Activated naive CD4-positive, alpha-beta T cell treated with anti-CD3 and anti-CD28 coated beads, Interleukin-2, amount 50 U/mL, for 24 hours (primary cell): ENCODE results near the gene WDR90.

ENCODE experiments used
- H3K27ac Mint-ChIP-seq: one replicate; pipeline ENCODE4 v1.8.0; 2021; ENCODE audit warnings: mild to moderate bottlenecking, mixed read lengths
- H3K27me3 Mint-ChIP-seq: one replicate; pipeline ENCODE4 v1.8.0; 2021; ENCODE audit warnings: mixed read lengths
- H3K36me3 Mint-ChIP-seq: one replicate; pipeline ENCODE4 v1.8.0; 2021; ENCODE audit warnings: mixed read lengths
- H3K4me1 Mint-ChIP-seq: one replicate; pipeline ENCODE4 v1.8.0; 2021; ENCODE audit warnings: mixed read lengths
- H3K4me3 Mint-ChIP-seq: one replicate; pipeline ENCODE4 v1.8.0; 2021; ENCODE audit warnings: mild to moderate bottlenecking, mixed read lengths
- H3K9me3 Mint-ChIP-seq: one replicate; pipeline ENCODE4 v1.8.0; 2021; ENCODE audit warnings: mixed read lengths

The WDR90 gene

GRCh38 chr16:648781-649589 lies at the start of gene WDR90:
WDR90 (plus strand) TSS chr16:649365; CDS start chr16:649417, 52 bp downstream.
- no peaks in the 10 kb centered on the region for H3K9me3 Mint-ChIP-seq
- no peaks in the 10 kb centered on the region for H3K36me3 Mint-ChIP-seq
- peaks cover 8% of the 10 kb centered on the region for H3K4me1 Mint-ChIP-seq
- H3K4me3 Mint-ChIP-seq = peak within 1 kb of the TSS; percentile 82
- no peaks in the 10 kb centered on the region for H3K27me3 Mint-ChIP-seq
- peak within 1 kb of the TSS; percentile 62 for H3K27ac Mint-ChIP-seq

GRCh38 chr16:600781-601180 lies 48.4 kb upstream of the WDR90 start:
- H3K4me3 Mint-ChIP-seq = no peak overlapping the region
- H3K9me3 Mint-ChIP-seq = no peaks in the 10 kb centered on the region
- no peaks in the 10 kb centered on the region for H3K27me3 Mint-ChIP-seq
- H3K4me1 Mint-ChIP-seq = peaks cover 14% of the 10 kb centered on the region
- H3K36me3 Mint-ChIP-seq = no peaks in the 10 kb centered on the region
- H3K27ac Mint-ChIP-seq = no peak overlapping the region

GRCh38 chr16:603933-604332 lies 45.2 kb upstream of the WDR90 start:
- Mint-ChIP-seq H3K36me3 (no peaks in the 10 kb centered on the region), H3K27ac (no peak overlapping the region), H3K27me3 (no peaks in the 10 kb centered on the region), H3K4me1 (peaks cover 16% of the 10 kb centered on the region), H3K9me3 (no peaks in the 10 kb centered on the region), H3K4me3 (no peak overlapping the region)

GRCh38 chr16:606656-607307 lies 42.4 kb upstream of the WDR90 start:
- Mint-ChIP-seq H3K4me3 (no peak overlapping the region), H3K9me3 (no peaks in the 10 kb centered on the region), H3K36me3 (no peaks in the 10 kb centered on the region), H3K27me3 (no peaks in the 10 kb centered on the region), H3K4me1 (peaks cover 25% of the 10 kb centered on the region), H3K27ac (no peak overlapping the region)

GRCh38 chr16:608019-608418 lies 41.1 kb upstream of the WDR90 start:
- peaks cover 20% of the 10 kb centered on the region for H3K4me1 Mint-ChIP-seq
- H3K9me3 Mint-ChIP-seq = no peaks in the 10 kb centered on the region
- H3K27ac Mint-ChIP-seq = peak overlapping the region; percentile 17
- no peak overlapping the region for H3K4me3 Mint-ChIP-seq
- H3K36me3 Mint-ChIP-seq = no peaks in the 10 kb centered on the region
- no peaks in the 10 kb centered on the region for H3K27me3 Mint-ChIP-seq

GRCh38 chr16:609316-609715 lies 39.8 kb upstream of the WDR90 start:
- no peak overlapping the region for H3K4me3 Mint-ChIP-seq
- peaks cover 16% of the 10 kb centered on the region for H3K4me1 Mint-ChIP-seq
- no peak overlapping the region for H3K27ac Mint-ChIP-seq
- no peaks in the 10 kb centered on the region for H3K27me3 Mint-ChIP-seq
- no peaks in the 10 kb centered on the region for H3K36me3 Mint-ChIP-seq
- H3K9me3 Mint-ChIP-seq = no peaks in the 10 kb centered on the region

GRCh38 chr16:609984-610383 lies 39.2 kb upstream of the WDR90 start:
- no peak overlapping the region for H3K4me3 Mint-ChIP-seq
- no peaks in the 10 kb centered on the region for H3K27me3 Mint-ChIP-seq
- no peak overlapping the region for H3K27ac Mint-ChIP-seq
- peaks cover 16% of the 10 kb centered on the region for H3K4me1 Mint-ChIP-seq
- no peaks in the 10 kb centered on the region for H3K9me3 Mint-ChIP-seq
- H3K36me3 Mint-ChIP-seq = no peaks in the 10 kb centered on the region

- Mint-ChIP-seq H3K4me1 (peaks cover 16% of the 10 kb centered on the region), H3K9me3 (no peaks in the 10 kb centered on the region), H3K36me3 (no peaks in the 10 kb centered on the region), H3K27me3 (no peaks in the 10 kb centered on the region), H3K4me3 (peak overlapping the region; percentile 44), H3K27ac (no peak overlapping the region)
These were observed 38.4 kb upstream of the WDR90 start for GRCh38 chr16:610513-611381.

GRCh38 chr16:615122-615521 lies 34.0 kb upstream of the WDR90 start:
- Mint-ChIP-seq H3K4me1 (peaks cover 3% of the 10 kb centered on the region), H3K27ac (no peak overlapping the region), H3K36me3 (no peaks in the 10 kb centered on the region), H3K4me3 (no peak overlapping the region), H3K27me3 (no peaks in the 10 kb centered on the region), H3K9me3 (no peaks in the 10 kb centered on the region)

GRCh38 chr16:616733-617586 lies 32.2 kb upstream of the WDR90 start:
- Mint-ChIP-seq H3K9me3 (no peaks in the 10 kb centered on the region), H3K36me3 (no peaks in the 10 kb centered on the region), H3K27ac (no peak overlapping the region), H3K27me3 (no peaks in the 10 kb centered on the region), H3K4me3 (no peak overlapping the region), H3K4me1 (no peaks in the 10 kb centered on the region)

GRCh38 chr16:617855-618254 lies 31.3 kb upstream of the WDR90 start:
- Mint-ChIP-seq H3K4me1 (no peaks in the 10 kb centered on the region), H3K36me3 (no peaks in the 10 kb centered on the region), H3K4me3 (no peak overlapping the region), H3K9me3 (no peaks in the 10 kb centered on the region), H3K27ac (no peak overlapping the region), H3K27me3 (no peaks in the 10 kb centered on the region)

- H3K36me3 Mint-ChIP-seq = no peaks in the 10 kb centered on the region
- H3K4me1 Mint-ChIP-seq = no peaks in the 10 kb centered on the region
- H3K27me3 Mint-ChIP-seq = no peaks in the 10 kb centered on the region
- no peak overlapping the region for H3K27ac Mint-ChIP-seq
- H3K4me3 Mint-ChIP-seq = no peak overlapping the region
- H3K9me3 Mint-ChIP-seq = no peaks in the 10 kb centered on the region
These were observed 29.6 kb upstream of the WDR90 start for GRCh38 chr16:619476-620100.

- no peaks in the 10 kb centered on the region for H3K36me3 Mint-ChIP-seq
- H3K9me3 Mint-ChIP-seq = no peaks in the 10 kb centered on the region
- no peak overlapping the region for H3K27ac Mint-ChIP-seq
- H3K4me3 Mint-ChIP-seq = no peak overlapping the region
- H3K27me3 Mint-ChIP-seq = no peaks in the 10 kb centered on the region
- H3K4me1 Mint-ChIP-seq = no peaks in the 10 kb centered on the region
These were observed 28.3 kb upstream of the WDR90 start for GRCh38 chr16:620700-621525.

GRCh38 chr16:621526-622105 lies 27.5 kb upstream of the WDR90 start:
- H3K9me3 Mint-ChIP-seq = no peaks in the 10 kb centered on the region
- H3K36me3 Mint-ChIP-seq = no peaks in the 10 kb centered on the region
- no peak overlapping the region for H3K4me3 Mint-ChIP-seq
- H3K27me3 Mint-ChIP-seq = no peaks in the 10 kb centered on the region
- no peaks in the 10 kb centered on the region for H3K4me1 Mint-ChIP-seq
- H3K27ac Mint-ChIP-seq = no peak overlapping the region
